Measurements from ENCODE around the gene TMX2.

The TMX2 gene

GRCh38 chr11:57727185-57727584 is 14.8 kb downstream of the TMX2 start:
- no peak overlapping the region for H2AFZ ChIP-seq (ENCODE audit: low read depth)
- H3K4me2 ChIP-seq, result no peak overlapping the region
- H3K4me3 ChIP-seq (IDR thresholded peaks at IDR 0.05; ENCODE audit: insufficient read depth, low read depth, low read length), result no peak overlapping the region
- no peaks in the 10 kb centered on the region for H3K27me3 ChIP-seq (ENCODE audit: insufficient read depth, low read depth)
- 0 out of 2 replicates have a peak, but pooled peaks cover 4% of the 10 kb centered on the region for H4K20me1 ChIP-seq (ENCODE audit: insufficient read depth)
- no peaks in the 10 kb centered on the region for H3K4me1 ChIP-seq (ENCODE audit: low read depth, poor library complexity, severe bottlenecking)
- no peak overlapping the region for H3K27ac ChIP-seq
- H3K9ac ChIP-seq, result no peak overlapping the region
- H3K36me3 ChIP-seq (ENCODE audit: insufficient read depth), result no peaks in the 10 kb centered on the region
- no peak for TF ChIP-seq CTCF (conservative IDR thresholded peaks at IDR 0.05; ENCODE audit: low read depth, low read length)
- H3K79me2 ChIP-seq (ENCODE audit: insufficient read depth, low read depth), result peaks cover 79% of the 10 kb centered on the region

- no peak overlapping the region for H2AFZ ChIP-seq (ENCODE audit: low read depth)
- H3K79me2 ChIP-seq (ENCODE audit: insufficient read depth, low read depth), result peaks cover 81% of the 10 kb centered on the region
- no peak overlapping the region for H3K27ac ChIP-seq
- no peaks in the 10 kb centered on the region for H3K36me3 ChIP-seq (ENCODE audit: insufficient read depth)
- no peak overlapping the region for H3K9ac ChIP-seq
- no peak for TF ChIP-seq CTCF (conservative IDR thresholded peaks at IDR 0.05; ENCODE audit: low read depth, low read length)
- H3K27me3 ChIP-seq (ENCODE audit: insufficient read depth, low read depth), result no peaks in the 10 kb centered on the region
- H4K20me1 ChIP-seq (ENCODE audit: insufficient read depth), result 0 out of 2 replicates have a peak, but pooled peaks cover 4% of the 10 kb centered on the region
- H3K4me3 ChIP-seq (IDR thresholded peaks at IDR 0.05; ENCODE audit: insufficient read depth, low read depth, low read length), result no peak overlapping the region
- no peak overlapping the region for H3K4me2 ChIP-seq
- no peaks in the 10 kb centered on the region for H3K4me1 ChIP-seq (ENCODE audit: low read depth, poor library complexity, severe bottlenecking)
These were observed 16.4 kb downstream of the TMX2 start for GRCh38 chr11:57728829-57729228.

- H3K27ac ChIP-seq, result no peak overlapping the region
- no peak overlapping the region for H3K4me2 ChIP-seq
- no peaks in the 10 kb centered on the region for H3K36me3 ChIP-seq (ENCODE audit: insufficient read depth)
- H2AFZ ChIP-seq (ENCODE audit: low read depth), result no peak overlapping the region
- TF ChIP-seq CTCF (conservative IDR thresholded peaks at IDR 0.05; ENCODE audit: low read depth, low read length), result no peak
- H3K27me3 ChIP-seq (ENCODE audit: insufficient read depth, low read depth), result no peaks in the 10 kb centered on the region
- H3K9ac ChIP-seq, result no peak overlapping the region
- H3K4me3 ChIP-seq (IDR thresholded peaks at IDR 0.05; ENCODE audit: insufficient read depth, low read depth, low read length), result no peak overlapping the region
- peaks cover 5% of the 10 kb centered on the region for H3K4me1 ChIP-seq (ENCODE audit: low read depth, poor library complexity, severe bottlenecking)
- H4K20me1 ChIP-seq (ENCODE audit: insufficient read depth), result 0 out of 2 replicates have a peak, but pooled peaks cover 4% of the 10 kb centered on the region
- H3K79me2 ChIP-seq (ENCODE audit: insufficient read depth, low read depth), result peaks cover 75% of the 10 kb centered on the region
These were observed 17.1 kb downstream of the TMX2 start for GRCh38 chr11:57729479-57729878.

- Histone ChIP-seq H3K27ac (no peak overlapping the region), H3K4me3 (IDR thresholded peaks at IDR 0.05; ENCODE audit: insufficient read depth, low read depth, low read length) (no peak overlapping the region), H3K27me3 (ENCODE audit: insufficient read depth, low read depth) (no peaks in the 10 kb centered on the region), H2AFZ (ENCODE audit: low read depth) (no peak overlapping the region), H3K9ac (no peak overlapping the region), H3K4me2 (no peak overlapping the region), H3K79me2 (ENCODE audit: insufficient read depth, low read depth) (peaks cover 45% of the 10 kb centered on the region), H3K4me1 (ENCODE audit: low read depth, poor library complexity, severe bottlenecking) (peaks cover 18% of the 10 kb centered on the region), H4K20me1 (ENCODE audit: insufficient read depth) (0 out of 2 replicates have a peak, but pooled peaks cover 4% of the 10 kb centered on the region), H3K36me3 (ENCODE audit: insufficient read depth) (no peaks in the 10 kb centered on the region)
- TF ChIP-seq CTCF (conservative IDR thresholded peaks at IDR 0.05; ENCODE audit: low read depth, low read length), result no peak
These were observed 20.3 kb downstream of the TMX2 start for GRCh38 chr11:57732661-57733060.

Data from KMS-11 (cell line).